Progenitor cell of endocrine pancreas (in vitro differentiated cells): ENCODE measurements around the gene DTHD1. TPM values are rescaled to one million over a fixed set of nuclear protein-coding genes. Genes with fewer than 3 reads are reported as not detected.

ENCODE experiments used
- DNase-seq: peaks from one replicate; pipeline ENCODE4 v3.0.0; 2021; ENCODE audit warnings: low spot score; ENCODE audit not compliant: unreplicated experiment
- H3K27ac Mint-ChIP-seq: 2 replicates; pipeline ENCODE4 v1.8.0; 2021; ENCODE audit warnings: mild to moderate bottlenecking, moderate library complexity, mixed read lengths
- H3K27me3 Mint-ChIP-seq: 2 replicates; pipeline ENCODE4 v1.8.0; 2021; ENCODE audit warnings: mixed read lengths
- H3K36me3 Mint-ChIP-seq: 2 replicates; pipeline ENCODE4 v1.8.0; 2022; ENCODE audit warnings: mixed read lengths; ENCODE audit not compliant: insufficient read depth
- H3K4me1 Mint-ChIP-seq: 2 replicates; pipeline ENCODE4 v1.8.0; 2021; ENCODE audit warnings: low read depth, mixed read lengths
- H3K4me3 Mint-ChIP-seq: 2 replicates; pipeline ENCODE4 v1.8.0; 2021; ENCODE audit warnings: low read depth, mild to moderate bottlenecking, moderate library complexity, mixed read lengths
- H3K9me3 Mint-ChIP-seq: 2 replicates; pipeline ENCODE4 v1.8.0; 2021; ENCODE audit warnings: low read depth, mixed read lengths
- total RNA-seq: library from RNA; stranded (reverse); gene quantifications from 2 replicates; pipeline ENCODE4 v1.2.1, GENCODE V29; 2021
- TF ChIP-seq, protein P1 (sequence below): fragments of 200-600 bp; sonication (generic); IDR thresholded peaks from one replicate; pipeline ENCODE4 v1.5.0; 2021; ENCODE audit warnings: antibody characterized with exemption, mild to moderate bottlenecking; ENCODE audit not compliant: unreplicated experiment

Gene DTHD1
- total RNA-seq, 1 donor from 2014 or later: 0.12 TPM

DNA sequence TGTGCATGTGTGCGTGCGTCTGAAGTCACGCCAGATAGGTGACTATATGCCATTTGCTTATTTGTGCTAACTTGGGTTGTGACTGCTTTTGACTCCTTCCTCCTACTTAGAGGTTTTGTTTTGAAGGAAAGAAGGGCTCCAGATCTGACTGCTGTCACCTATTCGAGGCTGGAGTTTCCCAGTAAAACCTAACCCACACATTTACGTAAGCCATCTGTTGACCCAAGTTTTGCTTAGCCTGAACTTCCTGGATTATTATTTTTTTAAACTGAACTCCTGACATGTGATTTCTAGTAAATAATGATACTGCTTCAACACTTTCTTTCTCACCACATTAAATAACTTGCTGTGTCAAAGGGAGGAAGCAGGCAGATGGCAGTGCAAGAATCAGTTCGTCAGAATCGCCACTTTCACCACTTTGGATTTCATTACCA lies 41.5 kb downstream of the DTHD1 start:
- Mint-ChIP-seq H3K4me1 (no peaks in the 10 kb centered on the region), H3K9me3 (no peaks in the 10 kb centered on the region), H3K27me3 (no peaks in the 10 kb centered on the region), H3K4me3 (no peak overlapping the region), H3K27ac (no peak overlapping the region), H3K36me3 (no peaks in the 10 kb centered on the region)
- DNase-seq: no peak
- TF ChIP-seq, protein P1, sequence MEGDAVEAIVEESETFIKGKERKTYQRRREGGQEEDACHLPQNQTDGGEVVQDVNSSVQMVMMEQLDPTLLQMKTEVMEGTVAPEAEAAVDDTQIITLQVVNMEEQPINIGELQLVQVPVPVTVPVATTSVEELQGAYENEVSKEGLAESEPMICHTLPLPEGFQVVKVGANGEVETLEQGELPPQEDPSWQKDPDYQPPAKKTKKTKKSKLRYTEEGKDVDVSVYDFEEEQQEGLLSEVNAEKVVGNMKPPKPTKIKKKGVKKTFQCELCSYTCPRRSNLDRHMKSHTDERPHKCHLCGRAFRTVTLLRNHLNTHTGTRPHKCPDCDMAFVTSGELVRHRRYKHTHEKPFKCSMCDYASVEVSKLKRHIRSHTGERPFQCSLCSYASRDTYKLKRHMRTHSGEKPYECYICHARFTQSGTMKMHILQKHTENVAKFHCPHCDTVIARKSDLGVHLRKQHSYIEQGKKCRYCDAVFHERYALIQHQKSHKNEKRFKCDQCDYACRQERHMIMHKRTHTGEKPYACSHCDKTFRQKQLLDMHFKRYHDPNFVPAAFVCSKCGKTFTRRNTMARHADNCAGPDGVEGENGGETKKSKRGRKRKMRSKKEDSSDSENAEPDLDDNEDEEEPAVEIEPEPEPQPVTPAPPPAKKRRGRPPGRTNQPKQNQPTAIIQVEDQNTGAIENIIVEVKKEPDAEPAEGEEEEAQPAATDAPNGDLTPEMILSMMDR: no peak

DNA sequence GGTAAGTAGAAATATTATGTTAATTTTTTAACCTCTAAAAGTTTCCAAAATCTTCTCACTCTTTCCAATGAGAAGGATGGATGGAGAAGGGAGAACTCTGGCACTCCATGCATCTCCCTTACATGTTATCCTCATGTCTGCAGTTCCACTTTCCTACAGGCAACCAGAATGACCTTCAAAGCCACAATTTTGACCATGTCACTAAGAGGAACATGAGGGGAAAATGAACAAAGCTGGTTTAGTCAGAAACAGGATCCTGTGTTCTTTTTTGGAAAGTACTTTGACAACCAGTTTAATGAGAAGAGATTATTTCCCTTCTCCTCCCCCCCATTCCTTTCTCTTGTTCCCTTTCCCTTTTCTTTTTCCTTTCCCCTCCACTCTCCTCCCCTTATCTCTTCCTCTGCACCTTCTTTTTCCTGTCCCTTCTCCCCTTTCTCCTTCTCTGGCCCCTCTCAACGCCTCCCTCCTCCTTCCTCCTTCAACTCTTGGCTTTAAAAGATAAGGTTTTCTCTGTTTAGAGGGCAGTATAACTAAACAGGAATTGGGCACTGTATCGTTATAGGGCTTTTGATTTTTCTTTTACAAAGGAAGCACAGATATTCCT lies 42.5 kb downstream of the DTHD1 start:
- no peaks in the 10 kb centered on the region for H3K9me3 Mint-ChIP-seq
- H3K4me1 Mint-ChIP-seq: no peaks in the 10 kb centered on the region
- no peak overlapping the region for H3K4me3 Mint-ChIP-seq
- TF ChIP-seq, protein P1: no peak
- no peaks in the 10 kb centered on the region for H3K27me3 Mint-ChIP-seq
- H3K27ac Mint-ChIP-seq: no peak overlapping the region
- no peaks in the 10 kb centered on the region for H3K36me3 Mint-ChIP-seq
- no peak for DNase-seq

DNA sequence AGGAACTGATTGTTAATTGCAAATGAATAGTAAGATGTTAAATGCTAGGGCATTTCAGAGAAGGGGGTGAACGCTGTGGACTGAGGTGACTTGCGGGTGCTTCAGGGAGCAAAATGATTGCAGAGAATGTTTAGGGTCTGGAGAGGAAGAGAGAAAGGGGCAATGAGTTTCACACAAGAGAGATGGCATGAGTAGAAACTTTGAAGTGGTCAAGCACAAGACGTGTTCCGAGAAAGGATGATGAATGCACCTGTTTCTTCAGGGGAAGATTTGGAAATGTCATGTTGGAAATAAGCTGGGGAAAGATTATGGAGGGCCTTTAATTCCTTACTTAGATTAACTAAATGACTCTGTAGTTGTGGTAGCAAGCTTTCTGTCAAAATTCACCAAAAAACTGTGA lies 43.4 kb downstream of the DTHD1 start:
- Mint-ChIP-seq H3K4me3 (no peak overlapping the region), H3K9me3 (no peaks in the 10 kb centered on the region), H3K4me1 (no peaks in the 10 kb centered on the region), H3K27ac (no peak overlapping the region), H3K36me3 (no peaks in the 10 kb centered on the region), H3K27me3 (no peaks in the 10 kb centered on the region)
- DNase-seq: no peak
- TF ChIP-seq, protein P1: no peak

DNA sequence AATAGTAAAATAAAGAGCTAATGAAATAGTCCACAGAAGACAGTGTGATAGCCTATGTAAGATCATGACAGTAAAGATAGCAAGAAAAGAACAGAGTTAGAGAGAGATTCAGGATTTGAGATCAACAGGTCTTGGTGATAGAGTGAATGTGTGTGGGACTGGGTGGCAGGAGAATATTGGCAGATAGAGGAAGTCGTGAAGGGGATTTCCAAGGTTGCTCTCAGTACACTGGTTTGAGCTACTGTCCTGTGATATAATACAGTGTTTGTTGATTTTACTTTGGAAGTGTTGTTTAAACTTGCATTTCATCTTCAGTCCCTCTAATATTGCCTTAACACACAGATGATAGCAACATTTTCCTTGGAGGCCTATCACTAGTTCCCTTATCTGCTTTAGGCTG lies 44.1 kb downstream of the DTHD1 start:
- H3K36me3 Mint-ChIP-seq: no peaks in the 10 kb centered on the region
- TF ChIP-seq, protein P1: no peak
- H3K4me1 Mint-ChIP-seq: no peaks in the 10 kb centered on the region
- DNase-seq: no peak
- H3K27me3 Mint-ChIP-seq: no peaks in the 10 kb centered on the region
- no peak overlapping the region for H3K27ac Mint-ChIP-seq
- H3K4me3 Mint-ChIP-seq: no peak overlapping the region
- no peaks in the 10 kb centered on the region for H3K9me3 Mint-ChIP-seq

DNA sequence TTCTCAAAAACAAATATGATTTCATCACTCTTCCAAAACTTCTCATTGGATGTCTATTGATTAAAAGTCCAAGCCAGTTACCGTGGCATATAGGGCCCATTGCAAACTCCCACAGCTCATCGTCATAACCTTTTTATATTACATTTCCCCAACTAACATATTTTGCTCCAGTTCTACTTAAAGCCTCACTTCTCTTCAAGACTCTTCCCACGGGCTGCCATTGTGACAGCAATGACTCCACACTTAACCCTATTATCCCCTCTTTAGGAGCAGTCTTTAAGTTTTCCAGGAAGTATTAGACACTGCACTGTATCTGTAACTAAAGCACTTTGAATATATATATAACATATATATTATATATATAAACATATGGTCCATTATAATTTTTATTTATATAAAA lies 44.5 kb downstream of the DTHD1 start:
- Mint-ChIP-seq H3K36me3 (no peaks in the 10 kb centered on the region), H3K27ac (no peak overlapping the region), H3K9me3 (no peaks in the 10 kb centered on the region), H3K27me3 (no peaks in the 10 kb centered on the region), H3K4me3 (no peak overlapping the region), H3K4me1 (no peaks in the 10 kb centered on the region)
- no peak for DNase-seq
- TF ChIP-seq, protein P1: no peak
